IMR-90 (cell line): Measurements from ENCODE around the gene GALNT5. TPM values are rescaled to one million over a fixed set of nuclear protein-coding genes. Genes with fewer than 3 reads are reported as not detected.

Source experiments
- ATAC-seq: fragments of 200-7000 bp; cut with Tn5 transposase; 2 replicates; pipeline ENCODE4 v1.9.1; 2020; ENCODE audit warnings: low read depth, mild to moderate bottlenecking, moderate library complexity
- BruUV-seq: library from RNA; stranded (reverse); fragments of 400-500 nt; replicated peaks from 2 replicates; lab custom pipeline; 2021; lab: Mats Ljungman, UMichigan
- CTCF ChIA-PET: fragments of 300-600 bp; formaldehyde crosslinking; extraction: SDS; loops from one replicate; lab custom pipeline; 2021; ENCODE audit warnings: antibody characterized with exemption; lab: Yijun Ruan, JAX
- POLR2A ChIA-PET: fragments of 300-600 bp; sonication (Branson Sonifier 250); formaldehyde crosslinking; loops from one replicate; lab custom pipeline; 2022; ENCODE audit warnings: antibody characterized with exemption; ENCODE audit not compliant: unreplicated experiment; lab: Charles Lee
- DNase-seq: peaks from one replicate; pipeline ENCODE4 v3.0.0; 2013
- H2AFZ ChIP-seq: replicated peaks from 2 replicates; pipeline ENCODE3; 2013; ENCODE audit warnings: low read length, mild to moderate bottlenecking; ENCODE audit not compliant: poor library complexity
- H2AK5ac ChIP-seq: 2 replicates; pipeline ENCODE4 v1.6.1; 2013; ENCODE audit warnings: low read depth, low read length, inconsistent platforms
- H2AK9ac ChIP-seq: replicated peaks from 2 replicates; pipeline ENCODE3; 2013; ENCODE audit warnings: mild to moderate bottlenecking, low read depth, low read length, moderate library complexity; ENCODE audit not compliant: poor library complexity
- H2BK120ac ChIP-seq: 2 replicates; pipeline ENCODE4 v1.6.1; 2013; ENCODE audit warnings: low read depth, low read length, inconsistent platforms
- H2BK15ac ChIP-seq: 3 replicates; pipeline ENCODE4 v1.6.1; 2013; ENCODE audit warnings: low read depth, low read length, inconsistent platforms
- H2BK20ac ChIP-seq: 2 replicates; pipeline ENCODE4 v1.6.1; 2013; ENCODE audit warnings: low read depth, mild to moderate bottlenecking, inconsistent platforms, low read length, moderate library complexity
- H2BK5ac ChIP-seq: 2 replicates; pipeline ENCODE4 v1.6.1; 2013; ENCODE audit warnings: mild to moderate bottlenecking, low read depth, low read length, inconsistent platforms; ENCODE audit not compliant: poor library complexity, severe bottlenecking
- H3K14ac ChIP-seq: replicated peaks from 2 replicates; pipeline ENCODE4 v1.6.1; 2013; ENCODE audit warnings: low read depth, low read length, inconsistent platforms
- H3K18ac ChIP-seq: 2 replicates; pipeline ENCODE4 v1.6.1; 2013; ENCODE audit warnings: low read depth, low read length, control low read depth
- H3K23ac ChIP-seq: 2 replicates; pipeline ENCODE4 v1.6.1; 2013; ENCODE audit warnings: low read depth, low read length, inconsistent platforms
- H3K27ac ChIP-seq: 2 replicates; pipeline ENCODE4 v1.5.1; 2013; ENCODE audit warnings: mild to moderate bottlenecking, control low read depth, low read length; ENCODE audit not compliant: insufficient read depth
- H3K27me3 ChIP-seq: 2 replicates; pipeline ENCODE4 v1.6.1; 2013; ENCODE audit warnings: low read length; ENCODE audit not compliant: control insufficient read depth, insufficient read depth
- H3K36me3 ChIP-seq: 2 replicates; pipeline ENCODE4 v1.6.1; 2013; ENCODE audit warnings: low read length, mixed read lengths; ENCODE audit not compliant: control insufficient read depth, insufficient read depth
- H3K4ac ChIP-seq: 2 replicates; pipeline ENCODE4 v1.6.1; 2013; ENCODE audit warnings: low read depth, low read length, inconsistent platforms
- H3K4me1 ChIP-seq: 2 replicates; pipeline ENCODE4 v1.6.1; 2013; ENCODE audit warnings: low read length, mixed read lengths; ENCODE audit not compliant: control insufficient read depth, insufficient read depth
- H3K4me2 ChIP-seq: 2 replicates; pipeline ENCODE4 v1.6.1; 2013; ENCODE audit warnings: low read depth, mild to moderate bottlenecking, control low read depth, low read length, moderate library complexity
- H3K4me3 ChIP-seq: 2 replicates; pipeline ENCODE4 v1.5.1; 2013; ENCODE audit warnings: low read depth, mild to moderate bottlenecking, control low read depth, low read length, moderate library complexity; ENCODE audit not compliant: insufficient read depth
- H3K56ac ChIP-seq: 2 replicates; pipeline ENCODE4 v1.6.1; 2013; ENCODE audit warnings: low read length, inconsistent platforms; ENCODE audit not compliant: insufficient read depth; ENCODE audit errors: extremely low read depth
- H3K79me1 ChIP-seq, 2 experiments: 2 replicates each; pipeline ENCODE4 v1.6.1; 2013; ENCODE audit warnings: low read length in 2 of 2, inconsistent platforms in 1 of 2, low read depth in 1 of 2
- H3K9ac ChIP-seq: 2 replicates; pipeline ENCODE4 v1.6.1; 2013; ENCODE audit warnings: low read depth, low read length, control low read depth
- H3K9me1 ChIP-seq: 2 replicates; pipeline ENCODE4 v1.6.1; 2013; ENCODE audit warnings: low read length, inconsistent platforms; ENCODE audit not compliant: insufficient read depth
- H3K9me3 ChIP-seq: 2 replicates; pipeline ENCODE4 v1.6.1; 2013; ENCODE audit warnings: low read length; ENCODE audit not compliant: control insufficient read depth, insufficient read depth
- H4K20me1 ChIP-seq: 2 replicates; pipeline ENCODE4 v1.6.1; 2013; ENCODE audit warnings: low read length, inconsistent platforms; ENCODE audit not compliant: insufficient read depth
- H4K5ac ChIP-seq: 2 replicates; pipeline ENCODE4 v1.6.1; 2013; ENCODE audit warnings: mild to moderate bottlenecking, low read depth, low read length, control low read depth
- H4K8ac ChIP-seq, 2 experiments: 2 replicates each; pipeline ENCODE4 v1.6.1; 2013; ENCODE audit warnings: low read depth in 2 of 2, low read length in 2 of 2, control low read depth in 1 of 2, inconsistent platforms in 1 of 2
- H4K91ac ChIP-seq: 2 replicates; pipeline ENCODE4 v1.6.1; 2013; ENCODE audit warnings: low read depth, low read length, inconsistent platforms; ENCODE audit not compliant: insufficient read depth
- NFE2L2 ChIP-seq: fragments of 150-350 bp; IDR thresholded peaks from 2 replicates; pipeline ENCODE4 v1.6.1; 2016; ENCODE audit warnings: low read depth, mild to moderate bottlenecking, low read length
- POLR2A ChIP-seq: IDR thresholded peaks from 2 replicates; pipeline ENCODE4 v1.6.1; 2012; ENCODE audit warnings: mild to moderate bottlenecking, low read depth, low read length
- RAD21 ChIP-seq: IDR thresholded peaks from 2 replicates; pipeline ENCODE4 v1.6.1; 2012; ENCODE audit warnings: low read length, improper control_type of control experiment
- RFX5 ChIP-seq: IDR thresholded peaks from 2 replicates; pipeline ENCODE4 v1.8.0; 2012; ENCODE audit warnings: low read depth, mild to moderate bottlenecking, low read length, moderate library complexity
- WGBS, 2 experiments: methylation state at CpG; one replicate each; pipeline versions ENCODE4 v1.1.5 to v1.1.7; 2013; ENCODE audit warnings: missing lambda C conversion rate in 2 of 2; ENCODE audit not compliant: insufficient read length in 1 of 2; ENCODE audit errors: extremely low coverage in 2 of 2; 5-methylcytosine and 5-hydroxymethylcytosine counted together
- dilution Hi-C: fragments of 300-500 bp; cut with HindIII; formaldehyde crosslinking; loops from one replicate; pipeline ENCODE4 v1.14.3; 2018; ENCODE audit warnings: low sequenced_read_pairs; ENCODE audit not compliant: unreplicated experiment
- in situ Hi-C: fragments of 300-500 bp; cut with MboI; formaldehyde crosslinking; loops from 3 replicates; pipeline ENCODE4 v1.14.3; 2019; ENCODE audit warnings: low sequenced_read_pairs, inconsistent platforms, mixed read lengths
- intact Hi-C: fragments of 100-400 bp; cut with micrococcal nuclease; formaldehyde crosslinking; loops from 2 replicates; pipeline ENCODE4 v1.10.0; 2022
- polyA plus RNA-seq, 3 experiments: library from polyadenylated mRNA; depleted of rRNA; stranded (reverse); fragments of >200 nt; gene quantifications; 2 replicates each; pipeline ENCODE4 v1.2.3, GENCODE V29; 2012; ENCODE audit warnings: low replicate concordance in 1 of 3
- total RNA-seq: library from RNA; depleted of rRNA; stranded (reverse); fragments of >200 nt; gene quantifications from 2 replicates; pipeline ENCODE4 v1.2.3, GENCODE V29; 2012

Gene GALNT5
- total and polyA plus RNA-seq, 2 of the 4 experiments (the other 2 are of a cell fraction), result 36.3 to 63.3 TPM

DNA sequence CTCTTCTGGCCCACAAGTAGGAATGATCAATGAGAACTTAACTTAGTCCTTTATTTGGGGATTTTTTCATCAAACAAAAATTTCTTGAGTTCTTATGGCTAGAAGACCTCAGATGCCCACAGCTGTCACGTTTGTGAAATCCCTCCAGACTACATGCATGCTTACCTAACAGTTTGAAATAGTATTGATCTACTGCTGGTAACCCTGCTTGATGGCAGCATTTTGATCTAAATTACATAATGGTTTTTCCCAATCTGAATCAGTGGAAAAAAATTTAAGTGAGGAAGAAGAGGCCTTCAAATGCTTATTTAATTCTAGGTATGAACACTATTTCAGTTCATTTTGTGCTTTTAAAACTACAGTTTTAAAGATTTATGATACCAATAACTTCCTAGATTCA, 54.2 kb downstream of the GALNT5 start:
- POLR2A ChIA-PET, result no interaction called here
- Histone ChIP-seq H2BK5ac (no peak overlapping the region), H2AFZ (no peak overlapping the region), H3K27ac (no peak overlapping the region), H3K4me1 (peaks cover 2% of the 10 kb centered on the region; the same call in 1 of the 2 replicates), H2BK20ac (no peak overlapping the region), H3K9me3 (no peaks in the 10 kb centered on the region), H2BK120ac (no peak overlapping the region), H3K4me2 (no peak overlapping the region; the same call in 1 of the 2 replicates), H3K9ac (no peak overlapping the region), H3K27me3 (no peaks in the 10 kb centered on the region), H4K8ac (no peak overlapping the region), H3K36me3 (peaks cover 10% of the 10 kb centered on the region), H4K20me1 (no peaks in the 10 kb centered on the region), H3K14ac (no peak overlapping the region), H2BK15ac (no peak overlapping the region), H3K18ac (no peak overlapping the region), H3K23ac (no peak overlapping the region), H2AK5ac (no peak overlapping the region), H3K4ac (no peak overlapping the region), H3K56ac (no peak overlapping the region), H2AK9ac (no peak overlapping the region), H3K4me3 (no peak overlapping the region), H3K9me1 (no peaks in the 10 kb centered on the region; the same call in 1 of the 2 replicates), H3K79me1 (0 out of 4 replicates have a peak, but pooled peaks cover 0 to 4% of the 10 kb centered on the region in 2 experiments), H4K5ac (no peak overlapping the region), H4K91ac (no peak overlapping the region)
- CTCF ChIA-PET, result interaction anchor here (0.7 kb wide), 1 partner anchor 9 kb away, joined by 3 read pairs; no protein-coding TSS in a partner anchor
- in situ Hi-C loops (no loop called here), dilution Hi-C loops (no loop called here), intact Hi-C loops (no loop called here)
- DNase-seq (no peak), ATAC-seq (no peak)
- BruUV-seq, result no TSS peak
- no CpG with 5 or more reads among the region's 1 CpG for WGBS, 2 experiments
- TF ChIP-seq POLR2A (no peak), RAD21 (no peak), RFX5 (no peak), NFE2L2 (no peak)
